ENCODE data around the gene PLLP. TPM values are rescaled to one million over a fixed set of nuclear protein-coding genes. Genes with fewer than 3 reads are reported as not detected.

PLLP gene, protein sequence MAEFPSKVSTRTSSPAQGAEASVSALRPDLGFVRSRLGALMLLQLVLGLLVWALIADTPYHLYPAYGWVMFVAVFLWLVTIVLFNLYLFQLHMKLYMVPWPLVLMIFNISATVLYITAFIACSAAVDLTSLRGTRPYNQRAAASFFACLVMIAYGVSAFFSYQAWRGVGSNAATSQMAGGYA
- total RNA-seq (2022; extraction: Qiagen RNA extraction), result 1.1 to 1.5 TPM (median 1.2 TPM) in 5 replicates

DNA sequence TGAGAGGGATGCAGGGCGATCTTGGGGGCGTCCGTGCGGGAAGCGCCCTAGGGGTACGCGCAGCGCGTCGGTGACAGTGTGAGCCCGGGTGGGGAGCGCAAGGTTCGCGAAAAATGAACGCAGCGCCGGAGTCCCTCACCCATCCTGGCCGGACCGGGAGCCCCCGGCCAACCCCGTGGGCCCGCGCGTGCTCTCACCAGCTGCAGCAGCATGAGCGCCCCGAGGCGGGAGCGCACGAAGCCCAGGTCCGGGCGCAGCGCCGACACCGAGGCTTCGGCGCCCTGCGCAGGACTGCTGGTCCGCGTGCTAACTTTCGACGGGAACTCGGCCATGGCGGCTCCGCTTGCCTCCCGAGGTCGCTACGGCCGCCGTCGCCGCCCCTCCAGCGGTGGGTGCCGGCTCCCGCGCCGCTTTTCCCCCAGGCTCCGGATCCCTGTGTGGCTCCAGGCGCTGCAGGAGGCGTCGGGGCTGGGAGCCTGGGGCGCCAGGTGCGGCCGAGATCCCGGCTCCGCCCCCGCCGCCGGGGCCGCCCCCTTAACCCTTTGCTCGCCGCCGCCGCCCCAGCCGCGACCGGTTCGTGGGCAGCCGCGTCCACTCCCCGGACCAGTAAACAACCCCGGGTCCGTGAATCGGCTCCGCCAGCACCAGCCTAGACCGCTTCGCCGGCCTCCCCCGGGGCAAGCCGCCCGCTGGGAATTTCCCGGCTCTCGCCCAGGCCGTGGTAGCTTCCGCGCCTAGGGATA lies at the start of gene PLLP:
Gene PLLP, minus strand, starts transcription at position 464 of the 743 bp plus-strand sequence. Its CDS starts 132 bp downstream, at position 332.

DNA sequence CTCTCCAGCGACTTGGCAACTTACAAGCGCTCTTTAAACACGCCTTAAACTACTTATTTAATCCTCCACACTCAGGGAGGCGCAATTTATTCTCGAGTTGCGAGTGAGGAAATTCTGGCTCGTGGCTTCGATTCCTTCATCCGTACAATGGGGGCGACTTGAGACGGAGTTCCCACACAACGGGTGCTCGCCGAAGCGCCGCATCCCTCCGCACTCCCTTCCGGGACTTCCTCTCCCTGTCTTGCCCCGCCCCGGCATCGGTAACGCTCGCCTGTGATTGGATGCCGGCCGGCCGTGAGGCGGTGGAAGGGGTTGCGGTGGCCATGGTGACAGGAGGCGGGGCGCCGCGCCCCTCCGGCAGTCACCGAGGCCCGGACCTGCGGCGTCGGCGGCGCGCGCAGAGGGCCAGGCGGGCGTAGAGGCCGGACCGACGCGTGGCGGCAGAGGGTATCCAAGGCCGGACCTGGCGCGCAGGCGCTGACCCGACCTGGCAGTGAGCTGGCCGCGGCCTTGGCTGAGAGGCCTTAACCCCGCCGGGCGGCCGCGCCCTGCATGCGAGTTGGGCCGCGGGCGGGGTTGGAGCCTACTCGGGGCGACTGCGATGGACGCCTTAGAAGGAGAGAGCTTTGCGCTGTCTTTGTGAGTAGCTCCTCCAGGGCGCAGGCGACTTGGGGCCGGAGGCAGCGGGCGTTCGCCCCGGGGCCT lies 39.6 kb downstream of the PLLP start, which contains the start of gene ARL2BP:
Gene ARL2BP, plus strand, starts transcription at position 493 of the 705 bp plus-strand sequence. Its CDS starts 109 bp downstream, at position 602.

Other genes starting within 250 kb of the PLLP start
- 36.5 to 53.8 TPM (median 52.1 TPM) in 5 replicates for gene CPNE2, start 192.1 kb downstream of the PLLP start, total RNA-seq (2022; extraction: Qiagen RNA extraction)
- gene PSME3IP1, start 98.6 kb downstream of the PLLP start, total RNA-seq (2022; extraction: Qiagen RNA extraction), result 103 to 122 TPM (median 108 TPM) in 5 replicates
- 39.4 to 50.2 TPM (median 46.5 TPM) in 5 replicates for gene RSPRY1, start 98.3 kb downstream of the PLLP start, total RNA-seq (2022; extraction: Qiagen RNA extraction)
- 73.1 to 80.6 TPM (median 78.7 TPM) in 5 replicates for gene ARL2BP, start 39.4 kb downstream of the PLLP start, total RNA-seq (2022; extraction: Qiagen RNA extraction)
- gene CCL22, start 74.1 kb upstream of the PLLP start, total RNA-seq (2022; extraction: Qiagen RNA extraction), result 0.05 to 0.06 TPM (median 0.05 TPM) in 4 of 5 replicates, not detected in the other
- 0.07 to 0.12 TPM (median 0.09 TPM) in 5 replicates for gene CX3CL1, start 87.8 kb upstream of the PLLP start, total RNA-seq (2022; extraction: Qiagen RNA extraction)
- gene CCL17, start 120.1 kb upstream of the PLLP start, total RNA-seq (2022; extraction: Qiagen RNA extraction), result not detected in 5 replicates
- 63.2 to 90.0 TPM (median 67.1 TPM) in 5 replicates for gene CIAPIN1, start 162.7 kb upstream of the PLLP start, total RNA-seq (2022; extraction: Qiagen RNA extraction)
- 37.7 to 52.7 TPM (median 51.3 TPM) in 5 replicates for gene COQ9, start 162.8 kb upstream of the PLLP start, total RNA-seq (2022; extraction: Qiagen RNA extraction)
- gene POLR2C, start 178.0 kb upstream of the PLLP start, total RNA-seq (2022; extraction: Qiagen RNA extraction), result 93.5 to 162 TPM (median 98.7 TPM) in 5 replicates
- gene DOK4, start 201.8 kb upstream of the PLLP start, total RNA-seq (2022; extraction: Qiagen RNA extraction), result 29.0 to 40.9 TPM (median 33.6 TPM) in 5 replicates

Measured in A549 treated with dexamethasone at 1 μM for 4 hours (cell line).